ENCODE data around the gene PRPF8. TPM values are rescaled to one million over a fixed set of nuclear protein-coding genes. Genes with fewer than 3 reads are reported as not detected.

The PRPF8 gene
- total RNA-seq, 1 donor from 2014 or later: 136 TPM

DNA sequence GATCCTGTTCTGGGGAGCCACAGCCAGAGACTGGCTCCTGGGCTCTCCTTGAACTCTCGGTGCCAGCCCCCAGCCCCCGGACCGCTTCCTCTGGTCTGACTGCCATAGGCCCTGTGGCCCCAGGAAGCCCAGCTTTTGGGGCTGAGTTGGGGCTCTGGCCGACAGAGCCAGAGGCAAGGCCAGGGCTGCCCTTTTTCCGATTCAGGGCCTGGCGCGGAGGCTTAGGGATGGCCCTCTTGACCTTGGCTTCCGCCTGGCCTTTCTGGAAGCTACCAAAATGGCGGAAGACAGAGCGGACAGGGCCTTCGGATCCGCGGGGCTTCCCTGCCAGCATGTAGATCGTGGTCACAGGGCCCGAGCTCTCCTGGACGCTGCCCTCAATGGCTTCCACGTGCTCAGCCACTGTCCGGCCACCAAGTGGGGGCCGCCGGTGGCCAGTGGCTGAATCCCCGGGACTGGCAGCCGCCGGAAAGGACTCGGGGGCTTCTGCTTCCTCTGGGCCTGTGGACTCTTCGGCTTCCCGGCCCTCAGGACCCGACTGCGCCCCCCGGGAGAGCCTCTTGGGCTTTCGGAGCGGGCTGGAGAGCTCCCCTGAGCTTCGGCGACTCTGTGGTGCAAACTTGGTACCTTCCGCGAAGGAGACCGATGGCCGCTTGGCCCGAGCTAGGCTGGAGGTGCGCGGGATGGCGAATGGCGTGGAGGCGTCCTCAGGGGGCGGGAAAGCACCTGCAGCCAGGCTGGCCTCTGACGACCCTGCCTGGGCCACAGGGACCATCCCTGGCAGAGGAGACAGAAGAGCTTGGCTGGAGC, 49.6 kb downstream of the PRPF8 start:
- Histone ChIP-seq H3K4me1 (peaks cover 11% of the 10 kb centered on the region), H3K27me3 (ENCODE audit: low read depth) (no peaks in the 10 kb centered on the region), H3K4me3 (no peak overlapping the region), H3K27ac (replicated peaks) (no peak overlapping the region), H3K9me3 (replicated peaks) (no peaks in the 10 kb centered on the region), H3K36me3 (peaks cover 48% of the 10 kb centered on the region)
- intact Hi-C loops (cut with micrococcal nuclease): no loop called here
- DNase-seq: no peak
- TF ChIP-seq, protein P1, sequence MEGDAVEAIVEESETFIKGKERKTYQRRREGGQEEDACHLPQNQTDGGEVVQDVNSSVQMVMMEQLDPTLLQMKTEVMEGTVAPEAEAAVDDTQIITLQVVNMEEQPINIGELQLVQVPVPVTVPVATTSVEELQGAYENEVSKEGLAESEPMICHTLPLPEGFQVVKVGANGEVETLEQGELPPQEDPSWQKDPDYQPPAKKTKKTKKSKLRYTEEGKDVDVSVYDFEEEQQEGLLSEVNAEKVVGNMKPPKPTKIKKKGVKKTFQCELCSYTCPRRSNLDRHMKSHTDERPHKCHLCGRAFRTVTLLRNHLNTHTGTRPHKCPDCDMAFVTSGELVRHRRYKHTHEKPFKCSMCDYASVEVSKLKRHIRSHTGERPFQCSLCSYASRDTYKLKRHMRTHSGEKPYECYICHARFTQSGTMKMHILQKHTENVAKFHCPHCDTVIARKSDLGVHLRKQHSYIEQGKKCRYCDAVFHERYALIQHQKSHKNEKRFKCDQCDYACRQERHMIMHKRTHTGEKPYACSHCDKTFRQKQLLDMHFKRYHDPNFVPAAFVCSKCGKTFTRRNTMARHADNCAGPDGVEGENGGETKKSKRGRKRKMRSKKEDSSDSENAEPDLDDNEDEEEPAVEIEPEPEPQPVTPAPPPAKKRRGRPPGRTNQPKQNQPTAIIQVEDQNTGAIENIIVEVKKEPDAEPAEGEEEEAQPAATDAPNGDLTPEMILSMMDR (IDR thresholded peaks at IDR 0.05; ENCODE audit: borderline replicate concordance): no peak

DNA sequence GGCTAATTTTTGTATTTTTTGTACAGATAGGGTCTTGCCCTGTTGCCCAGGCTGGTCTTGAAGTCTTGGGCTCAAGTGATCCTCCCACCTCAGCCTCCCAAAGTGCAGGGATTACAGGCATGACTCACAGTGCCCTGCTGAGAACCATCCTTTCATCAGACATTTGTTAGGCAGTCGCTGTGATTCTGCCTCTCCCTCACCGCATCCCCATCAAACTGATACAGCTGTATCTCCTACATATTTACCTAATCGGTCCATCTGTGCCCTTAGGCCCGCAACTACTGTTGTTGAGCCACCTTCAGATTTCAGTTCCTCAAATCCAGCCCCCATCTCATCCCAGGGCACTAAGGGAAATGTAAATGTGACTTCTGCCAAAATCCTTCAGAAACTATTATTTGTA, 54.0 kb downstream of the PRPF8 start:
- DNase-seq: no peak
- peaks cover 14% of the 10 kb centered on the region for H3K36me3 ChIP-seq
- H3K4me1 ChIP-seq: peaks cover 41% of the 10 kb centered on the region
- H3K27ac ChIP-seq (replicated peaks): no peak overlapping the region
- no peak overlapping the region for H3K4me3 ChIP-seq
- intact Hi-C loops (cut with micrococcal nuclease): no loop called here
- H3K27me3 ChIP-seq (ENCODE audit: low read depth): no peaks in the 10 kb centered on the region
- TF ChIP-seq, protein P1 (IDR thresholded peaks at IDR 0.05; ENCODE audit: borderline replicate concordance): no peak
- H3K9me3 ChIP-seq (replicated peaks): no peaks in the 10 kb centered on the region

DNA sequence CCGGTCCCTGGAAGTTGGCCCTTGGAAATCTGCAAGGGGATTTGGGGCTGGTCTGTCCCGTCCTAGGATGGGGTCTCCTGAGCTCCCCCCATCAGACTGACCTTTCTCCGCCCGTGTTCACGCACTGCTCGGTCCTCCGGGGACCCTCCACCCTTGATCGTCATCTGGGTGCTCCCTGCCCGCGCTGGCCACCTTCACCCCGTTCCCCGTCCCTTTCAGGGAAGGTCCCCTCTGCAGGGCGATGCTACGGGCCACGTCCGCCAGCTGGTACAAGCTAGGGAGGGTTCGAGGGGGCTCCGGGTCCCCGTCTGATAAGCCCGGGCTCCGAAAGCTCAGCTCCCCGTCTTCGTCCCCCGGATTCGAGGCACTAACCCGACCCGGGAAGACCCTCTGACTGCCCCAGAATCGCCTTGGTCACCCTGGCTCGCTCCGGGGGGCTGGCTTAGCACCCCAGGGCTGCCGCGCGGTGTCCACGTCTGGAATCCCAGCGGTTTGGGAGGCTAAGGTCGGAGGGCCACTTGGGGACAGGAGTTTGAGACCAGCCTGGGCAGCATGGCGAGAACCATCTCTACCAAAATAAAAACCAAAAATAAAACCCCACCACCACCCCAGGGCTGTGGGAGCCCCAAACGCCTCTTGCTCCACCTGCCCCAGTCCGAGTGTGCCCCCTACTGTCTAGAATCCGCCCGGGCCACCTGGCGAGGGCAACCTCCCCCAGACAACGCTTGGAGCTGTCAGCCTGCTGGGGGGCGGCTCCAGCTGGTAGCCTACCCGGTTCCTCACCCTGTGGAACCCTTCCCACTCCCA, 55.0 kb downstream of the PRPF8 start:
- Histone ChIP-seq H3K36me3 (peaks cover 5% of the 10 kb centered on the region), H3K27me3 (ENCODE audit: low read depth) (no peaks in the 10 kb centered on the region), H3K4me1 (peaks cover 41% of the 10 kb centered on the region), H3K27ac (replicated peaks) (peak overlapping the region; percentile 93), H3K4me3 (peak overlapping the region; percentile 91), H3K9me3 (replicated peaks) (no peaks in the 10 kb centered on the region)
- TF ChIP-seq, protein P1 (IDR thresholded peaks at IDR 0.05; ENCODE audit: borderline replicate concordance): peak; percentile 64
- peak; percentile 51 for DNase-seq
- intact Hi-C loops (cut with micrococcal nuclease): loop anchor here (10.0 kb wide), 1 partner anchor 55 kb away; no protein-coding TSS in a partner anchor

DNA sequence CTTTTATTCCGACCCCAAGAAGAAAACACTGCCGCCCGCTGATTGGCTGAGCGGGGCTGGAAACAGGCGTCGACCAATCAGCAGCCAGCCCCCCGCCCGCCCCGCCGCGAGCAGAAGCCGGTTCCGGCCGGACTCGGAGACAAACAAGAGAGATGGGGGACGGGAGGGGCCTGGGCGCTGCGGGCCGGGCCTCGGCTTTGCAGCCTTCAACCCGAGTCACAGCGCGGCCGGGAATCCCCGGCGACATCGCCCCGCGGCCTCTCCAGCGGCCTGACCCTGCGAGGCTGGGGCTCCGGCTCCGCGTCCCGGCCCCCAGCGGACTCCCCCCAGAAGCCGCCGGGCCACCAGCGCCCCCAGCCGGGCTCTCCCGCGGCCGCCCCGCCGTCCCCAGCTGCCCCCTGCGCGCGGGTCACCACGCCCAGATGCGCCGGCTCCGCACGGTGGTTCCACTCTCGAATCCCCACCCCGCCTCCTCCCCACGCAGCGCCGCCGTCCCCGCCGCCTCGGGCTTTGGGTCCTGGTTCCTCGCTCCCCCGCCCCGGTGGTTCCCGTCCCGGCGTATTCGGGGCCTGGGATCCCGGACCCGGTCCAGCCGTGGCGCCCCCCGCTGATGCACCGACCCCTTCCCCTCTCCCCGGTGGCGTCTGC, 55.7 kb downstream of the PRPF8 start:
- intact Hi-C loops (cut with micrococcal nuclease): loop anchor here (10.0 kb wide), 1 partner anchor 54 kb away; no protein-coding TSS in a partner anchor
- no peaks in the 10 kb centered on the region for H3K27me3 ChIP-seq (ENCODE audit: low read depth)
- TF ChIP-seq, protein P1 (IDR thresholded peaks at IDR 0.05; ENCODE audit: borderline replicate concordance): peak; percentile 61
- H3K4me3 ChIP-seq: peak overlapping the region; percentile 91
- no peaks in the 10 kb centered on the region for H3K36me3 ChIP-seq
- DNase-seq: peak; percentile 94
- H3K4me1 ChIP-seq: peaks cover 41% of the 10 kb centered on the region
- peak overlapping the region; percentile 93 for H3K27ac ChIP-seq (replicated peaks)
- H3K9me3 ChIP-seq (replicated peaks): no peaks in the 10 kb centered on the region

Measured in left ventricle myocardium inferior (tissue), 1 donor.